Hematopoietic multipotent progenitor cell treated with erythropoietin and hydrocortisone succinate and interleukin-3 and kit ligand, for 6 days (in vitro differentiated cells): ENCODE data around the gene DCTN4.
"Not testable (repeated sequence)": the region's sequence is repeated elsewhere in the genome, so short reads cannot be mapped to it uniquely, and the experiment has no call there.

Experiments used
- DNase-seq: peaks from one replicate; pipeline ENCODE4 v3.0.0-alpha.2; 2015

DCTN4 gene

GRCh38 chr5:150778088-150778516 is 19.3 kb upstream of the DCTN4 start:
- DNase-seq: no peak

GRCh38 chr5:150777685-150778084 is 18.9 kb upstream of the DCTN4 start:
- no peak for DNase-seq

- DNase-seq: peak; percentile 88
These were observed 15.3 kb upstream of the DCTN4 start for GRCh38 chr5:150774145-150774544.

GRCh38 chr5:150771034-150771795 is 12.4 kb upstream of the DCTN4 start:
- peak; percentile 48 for DNase-seq

DNA sequence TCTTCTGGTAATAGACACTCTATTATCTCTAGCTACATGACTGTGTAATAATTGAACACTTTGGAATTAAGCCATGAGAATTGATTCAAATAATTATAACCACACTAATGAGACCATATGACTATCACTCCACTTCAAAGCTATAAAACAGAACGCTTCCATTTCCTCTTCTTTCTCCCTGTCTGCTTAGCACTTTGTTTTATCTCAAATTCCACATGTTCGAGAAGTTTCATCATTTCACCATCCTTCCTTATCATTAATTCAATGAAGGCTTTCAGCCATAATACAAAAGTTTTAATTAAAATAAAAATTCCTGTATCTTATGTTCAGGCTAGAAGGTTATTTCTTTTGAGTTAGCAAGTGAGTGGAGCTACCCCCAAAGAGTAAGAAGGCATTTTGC is 7.4 kb upstream of the DCTN4 start:
- peak; percentile 70 for DNase-seq

DNA sequence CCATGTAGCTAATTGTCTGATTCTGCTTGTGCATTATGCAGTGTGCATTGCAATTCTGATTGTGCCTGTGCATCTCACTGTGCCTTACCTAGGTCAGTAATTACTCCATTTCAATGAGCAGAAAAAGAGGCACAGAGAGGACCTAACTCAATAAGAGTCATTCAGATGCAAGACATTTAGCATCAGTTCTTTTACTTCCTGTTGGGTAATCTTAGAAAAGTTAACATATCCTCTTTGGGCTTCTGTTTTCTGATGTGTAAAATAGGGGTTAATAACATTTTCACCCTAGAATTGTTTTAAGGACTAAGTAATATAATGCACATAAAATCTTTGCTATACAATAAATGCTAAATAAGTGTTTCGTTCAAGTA is 7.0 kb upstream of the DCTN4 start:
- peak; percentile 54 for DNase-seq

- DNase-seq: peak; percentile 52
These were observed 6.4 kb upstream of the DCTN4 start for GRCh38 chr5:150765011-150765798.

DNA sequence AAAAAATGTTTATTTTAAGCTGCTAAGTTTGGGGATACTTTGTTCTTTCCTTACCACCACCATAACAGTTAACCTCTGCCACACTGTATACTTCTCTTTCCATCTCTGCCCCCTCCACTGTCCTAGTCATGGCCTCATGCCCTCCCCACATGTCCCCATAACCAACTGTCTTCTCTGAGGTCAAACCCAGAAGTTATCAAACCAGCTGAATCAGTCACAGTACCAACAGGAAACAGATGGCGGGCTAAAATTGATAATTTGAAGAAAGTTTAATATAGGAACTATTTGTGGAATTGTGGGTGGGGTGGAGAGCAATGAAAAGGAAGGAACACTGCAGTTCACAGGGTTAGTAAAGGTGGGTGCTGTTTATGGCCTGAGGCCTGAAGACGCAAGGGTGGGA is 5.7 kb upstream of the DCTN4 start:
- DNase-seq: peak; percentile 91

- DNase-seq: peak; percentile 96
These were observed 4.4 kb upstream of the DCTN4 start for GRCh38 chr5:150763023-150763769.

DNA sequence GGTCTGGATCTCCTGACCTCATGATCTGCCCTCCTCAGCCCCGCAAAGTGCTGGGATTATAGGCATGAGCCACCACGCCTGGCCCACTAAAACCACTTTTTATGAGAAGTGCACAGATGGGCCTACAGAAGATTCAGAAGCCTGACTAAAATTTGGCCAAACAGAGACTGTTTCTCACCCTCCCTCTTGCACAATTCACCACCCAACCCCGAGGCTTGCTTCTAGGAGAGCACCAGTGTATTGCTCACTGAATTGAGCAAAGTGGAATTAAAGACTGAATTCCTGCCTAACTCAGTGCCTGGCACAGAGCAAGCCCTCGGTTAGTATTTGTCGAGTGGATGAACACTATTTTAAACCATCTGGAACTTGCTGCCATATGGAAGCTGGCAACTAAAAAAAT is 3.4 kb upstream of the DCTN4 start:
- peak; percentile 58 for DNase-seq

DNA sequence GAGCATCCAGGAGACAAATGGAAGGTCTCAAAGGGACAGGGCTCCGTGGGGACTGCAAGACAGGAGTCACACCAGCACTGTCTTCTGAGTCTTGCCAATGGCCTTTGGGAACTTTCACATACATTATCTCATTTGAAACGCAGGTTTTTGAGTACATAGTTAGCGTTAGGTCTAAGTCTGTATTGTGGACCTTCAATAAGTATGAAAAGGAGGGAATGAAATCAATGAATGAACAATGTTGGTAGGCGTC is 442 bp upstream of the DCTN4 start:
- DNase-seq: no peak

GRCh38 chr5:150758203-150758530 is 650 bp downstream of the DCTN4 start:
- no peak for DNase-seq

DNA sequence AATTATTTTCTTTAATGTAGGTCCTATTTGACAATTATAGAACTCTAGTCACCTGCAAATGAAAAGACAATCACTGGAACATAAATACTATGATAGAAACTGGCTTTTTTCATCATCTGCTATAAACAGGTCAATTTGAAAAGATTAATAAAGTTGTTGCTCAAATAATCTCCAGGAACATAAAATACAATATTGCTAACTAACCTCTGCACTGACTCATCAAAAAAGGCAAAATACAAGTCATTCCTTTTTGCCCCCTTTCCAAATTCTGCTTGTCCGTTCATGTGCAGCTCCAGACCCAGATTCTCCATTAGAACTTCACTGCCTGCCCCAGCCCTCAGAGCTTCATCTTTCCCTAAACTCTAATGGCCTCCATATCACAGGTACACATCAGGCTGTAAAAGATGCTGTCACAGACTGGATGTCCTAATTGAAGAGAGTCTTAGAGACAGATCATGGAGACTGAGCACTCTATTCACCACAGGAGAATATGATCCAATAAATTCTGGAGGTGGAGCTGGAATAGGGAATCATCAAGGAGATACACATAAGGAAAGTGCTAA is 1.6 kb downstream of the DCTN4 start:
- DNase-seq: no peak

DNA sequence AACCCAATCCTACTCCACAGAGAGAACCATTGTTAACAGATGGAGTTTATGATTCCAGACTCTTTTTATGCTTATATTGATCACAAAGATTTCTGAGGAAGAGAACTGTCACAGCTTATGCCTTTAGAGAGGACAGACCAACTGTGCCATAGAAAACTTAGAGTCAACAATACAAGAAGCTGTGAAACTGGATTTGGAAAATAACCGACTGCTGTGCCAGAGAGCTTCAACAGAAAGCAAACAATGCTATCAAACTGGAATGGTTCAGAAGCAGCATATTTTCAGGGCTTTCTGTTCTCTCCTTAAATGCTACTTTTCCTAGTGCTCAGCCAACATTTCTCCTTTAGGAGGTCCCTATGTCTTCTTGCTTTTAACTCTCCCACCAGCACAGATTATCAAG is 5.0 kb downstream of the DCTN4 start:
- no peak for DNase-seq

- DNase-seq: no peak
These were observed 5.4 kb downstream of the DCTN4 start for GRCh38 chr5:150753463-150753862.

DNA sequence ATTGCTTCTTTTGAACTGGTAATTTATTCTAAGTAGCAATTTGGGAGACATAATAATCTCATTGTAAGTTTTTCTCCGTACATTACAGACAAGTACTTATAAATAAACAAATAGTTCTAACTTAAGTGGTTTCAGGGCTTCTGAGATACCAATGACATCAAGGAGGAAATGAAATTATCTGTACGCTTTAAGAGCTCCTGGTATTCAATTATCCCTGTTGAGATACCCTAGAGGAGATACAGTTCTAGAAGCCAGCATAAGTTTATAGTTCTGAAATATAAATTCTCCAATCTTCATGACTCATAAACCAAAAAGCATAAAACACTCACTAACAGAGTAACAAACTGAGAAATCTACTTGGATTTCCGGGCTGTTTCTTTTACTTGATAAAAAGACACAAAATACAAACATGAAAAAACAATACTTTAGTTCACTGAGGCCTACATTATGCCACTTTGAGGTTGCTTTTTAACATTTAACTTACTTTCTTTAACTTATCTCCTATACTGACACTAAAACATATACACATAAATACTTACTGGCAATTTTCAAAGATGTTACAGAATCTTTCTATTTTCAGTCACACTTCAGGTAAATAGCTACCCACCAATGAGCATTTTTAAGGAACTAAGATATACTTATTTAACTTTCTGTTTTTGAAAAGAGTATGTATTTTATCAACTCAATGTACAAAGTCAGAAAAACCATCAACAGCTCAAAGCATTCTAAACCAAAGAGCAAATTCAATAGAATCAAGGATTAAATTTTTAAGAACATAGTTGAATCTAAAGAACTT is 7.5 kb downstream of the DCTN4 start:
- no peak for DNase-seq

GRCh38 chr5:150750469-150750868 is 8.3 kb downstream of the DCTN4 start:
- no peak for DNase-seq

DNA sequence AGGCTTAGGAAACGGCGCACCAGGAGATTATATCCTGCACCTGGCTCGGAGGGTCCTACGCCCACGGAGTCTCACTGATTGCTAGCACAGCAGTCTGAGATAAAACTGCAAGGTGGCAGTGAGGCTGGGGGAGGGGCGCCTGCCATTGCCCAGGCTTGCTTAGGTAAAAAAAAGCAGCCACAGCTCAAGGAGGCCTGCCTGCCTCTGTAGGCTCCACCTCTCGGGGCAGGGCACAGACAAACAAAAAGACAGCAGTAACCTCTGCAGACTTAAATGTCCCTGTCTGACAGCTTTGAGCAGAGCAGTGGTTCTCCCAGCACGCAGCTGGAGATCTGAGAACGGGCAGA is 15.7 kb downstream of the DCTN4 start:
- not testable (repeated sequence) for DNase-seq

DNA sequence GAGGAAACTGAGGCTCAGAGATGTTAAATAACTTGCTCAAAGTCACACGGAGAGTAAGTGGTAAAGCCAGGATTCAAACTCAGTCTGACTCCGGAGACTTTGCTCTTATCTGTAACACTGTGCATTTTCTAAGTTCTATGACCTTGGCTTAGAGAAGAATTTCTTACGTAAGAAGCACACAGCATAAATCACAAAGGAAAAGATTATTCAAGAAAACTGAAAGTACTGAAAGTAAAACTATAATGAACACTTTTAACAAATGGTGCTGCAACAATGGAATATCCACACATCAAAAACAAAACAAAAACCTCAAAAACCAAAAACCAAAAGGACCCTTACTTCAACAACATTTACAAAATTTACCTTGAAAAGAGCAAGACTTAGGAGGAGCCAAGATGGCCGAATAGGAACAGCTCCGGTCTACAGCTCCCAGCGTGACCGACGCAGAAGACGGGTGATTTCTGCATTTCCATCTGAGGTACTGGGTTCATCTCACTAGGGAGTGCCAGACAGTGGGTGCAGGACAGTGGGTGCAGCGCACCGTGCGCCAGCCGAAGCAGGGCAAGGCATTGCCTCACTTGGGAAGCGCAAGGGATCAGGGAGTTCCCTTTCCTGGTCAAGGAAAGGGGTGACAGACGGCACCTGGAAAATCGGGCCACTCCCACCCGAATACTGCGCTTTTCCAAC is 16.2 kb downstream of the DCTN4 start:
- DNase-seq: not testable (repeated sequence)

GRCh38 chr5:150740992-150741391 is 17.8 kb downstream of the DCTN4 start:
- DNase-seq: no peak

- DNase-seq: no peak
These were observed 20.0 kb downstream of the DCTN4 start for GRCh38 chr5:150738862-150739261.
